GM19467 (cell line): Measurements from ENCODE around the gene PLCXD3.

Experiments
- ATAC-seq: cut with Tn5 transposase; IDR thresholded peaks from one replicate; pipeline ENCODE4 v1.9.1; 2021; ENCODE audit warnings: mild to moderate bottlenecking, moderate library complexity; ENCODE audit not compliant: unreplicated experiment

Gene PLCXD3

DNA sequence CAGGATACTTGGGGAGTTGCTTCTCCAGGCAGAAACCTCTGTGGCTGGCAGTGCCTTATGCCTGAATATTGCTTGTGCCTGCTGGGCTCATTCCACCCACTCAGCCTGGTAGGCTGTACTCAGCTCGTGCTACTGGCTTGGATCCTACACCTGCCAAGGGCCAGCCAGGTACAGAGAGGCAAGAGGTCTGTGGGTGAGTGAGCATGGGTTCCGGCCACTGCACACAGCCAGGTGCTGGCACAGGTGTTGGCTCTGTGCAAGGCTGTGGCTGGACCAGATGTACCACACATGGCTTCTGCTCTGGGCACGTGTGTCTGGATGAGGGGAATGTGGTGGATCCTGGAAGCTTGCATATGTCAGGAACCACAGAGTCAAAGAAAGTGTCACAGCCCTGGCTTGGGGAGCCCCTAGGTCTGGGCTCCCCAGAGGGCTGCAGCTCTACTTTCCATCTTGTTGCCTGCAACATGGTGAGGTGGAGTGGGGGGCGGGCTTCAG lies 220.4 kb downstream of the PLCXD3 start:
- no peak for ATAC-seq

DNA sequence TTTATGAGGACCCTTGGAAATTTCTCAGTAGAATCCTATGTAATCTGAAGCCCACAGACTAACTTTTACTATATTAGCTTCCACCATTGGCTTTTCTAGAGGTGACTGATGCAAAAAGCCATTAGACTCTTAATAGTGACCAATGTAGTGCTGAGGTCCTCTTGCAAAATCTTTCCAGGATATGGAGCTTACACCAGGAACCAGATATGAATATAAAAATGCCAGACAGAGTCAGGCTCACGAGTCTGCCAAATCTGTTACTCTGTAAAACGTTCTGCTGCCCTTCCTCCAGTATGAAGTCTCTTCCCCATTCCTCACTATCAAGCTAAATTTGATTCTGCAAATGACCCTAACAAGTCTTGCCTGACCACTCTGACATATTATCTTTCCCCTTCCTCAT lies 223.7 kb downstream of the PLCXD3 start:
- ATAC-seq, result no peak

DNA sequence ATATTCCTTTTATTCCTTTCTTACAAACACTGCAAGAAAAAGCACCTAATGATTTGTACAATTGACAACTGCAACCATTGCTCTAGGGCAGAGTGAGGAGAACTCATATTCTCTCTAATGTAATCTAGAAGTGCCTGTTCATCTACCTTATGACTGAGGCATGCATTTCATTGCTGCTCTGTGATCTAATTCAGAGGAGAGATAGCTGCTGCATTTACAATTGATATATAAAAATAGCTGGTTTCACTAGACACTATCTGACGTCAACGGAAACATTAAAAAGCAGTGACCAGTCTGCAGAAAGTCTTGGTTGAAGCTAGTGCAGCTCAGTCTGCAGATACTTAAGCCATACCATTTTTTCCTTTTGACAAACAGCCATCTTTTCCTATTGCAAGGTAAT lies 224.2 kb downstream of the PLCXD3 start:
- ATAC-seq, result no peak

DNA sequence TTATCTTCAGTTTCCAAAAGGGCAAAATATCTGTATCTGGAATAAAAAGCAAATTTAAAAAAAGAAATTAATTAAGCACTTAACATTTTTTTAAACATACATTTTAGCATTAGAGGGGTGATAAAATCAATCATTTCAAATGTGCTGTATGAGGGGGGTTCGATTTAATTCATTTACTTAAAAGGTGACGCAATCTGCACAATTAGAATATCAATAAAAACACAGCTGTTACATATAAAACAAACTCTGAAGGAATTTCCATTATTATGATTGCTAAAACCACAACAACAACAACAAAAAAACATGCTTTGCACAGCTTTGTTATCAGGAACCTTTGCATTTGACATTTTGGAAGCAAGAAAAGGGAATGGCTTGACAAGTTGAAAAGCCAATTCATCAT lies 225.5 kb downstream of the PLCXD3 start:
- no peak for ATAC-seq

DNA sequence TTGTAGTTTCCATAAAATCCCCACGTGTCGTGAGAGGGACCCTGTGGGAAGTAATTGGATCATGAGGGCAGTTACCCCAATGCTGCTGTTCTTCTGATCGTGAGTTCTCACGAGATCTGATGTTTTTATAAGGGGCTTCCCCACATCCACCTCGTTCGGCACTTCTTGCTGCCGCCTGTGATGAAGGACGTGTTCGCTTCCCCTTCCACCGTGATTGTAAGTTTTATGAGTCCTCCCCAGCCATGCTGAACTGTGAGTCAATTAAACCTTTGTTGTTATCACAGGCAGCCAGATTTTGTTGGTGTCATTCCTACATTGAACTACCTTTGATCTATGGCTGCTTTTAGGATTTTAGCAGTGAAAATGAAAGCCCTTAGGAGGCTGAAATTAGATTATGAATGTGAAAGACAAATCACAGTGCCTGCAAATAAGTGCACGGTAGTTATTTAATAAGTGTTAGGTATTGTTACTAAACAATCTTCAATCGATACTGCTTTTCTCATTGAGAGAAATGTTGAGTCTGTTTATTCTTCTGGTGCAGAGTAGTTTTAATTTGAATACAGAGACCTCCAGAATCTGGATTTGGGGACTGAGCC lies 229.1 kb downstream of the PLCXD3 start:
- no peak for ATAC-seq

DNA sequence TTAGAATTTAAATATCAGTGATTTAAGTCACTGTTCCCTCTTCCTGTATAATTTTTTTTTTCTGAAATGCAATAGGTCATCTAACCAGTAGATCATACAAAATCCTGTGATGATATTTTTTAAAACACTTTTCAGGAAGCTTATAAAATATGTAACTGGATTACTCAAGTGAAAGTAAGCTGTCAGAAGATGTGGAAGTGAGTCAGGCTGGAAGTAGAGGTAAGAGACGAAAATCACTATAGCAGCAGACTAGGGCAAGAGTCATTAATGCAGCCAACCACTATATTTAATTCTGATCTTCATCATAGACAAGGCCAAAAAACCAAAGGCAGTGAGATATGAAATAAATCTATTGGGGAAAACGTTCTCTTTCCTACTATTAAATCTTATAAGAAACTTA lies 231.4 kb downstream of the PLCXD3 start:
- ATAC-seq, result no peak

DNA sequence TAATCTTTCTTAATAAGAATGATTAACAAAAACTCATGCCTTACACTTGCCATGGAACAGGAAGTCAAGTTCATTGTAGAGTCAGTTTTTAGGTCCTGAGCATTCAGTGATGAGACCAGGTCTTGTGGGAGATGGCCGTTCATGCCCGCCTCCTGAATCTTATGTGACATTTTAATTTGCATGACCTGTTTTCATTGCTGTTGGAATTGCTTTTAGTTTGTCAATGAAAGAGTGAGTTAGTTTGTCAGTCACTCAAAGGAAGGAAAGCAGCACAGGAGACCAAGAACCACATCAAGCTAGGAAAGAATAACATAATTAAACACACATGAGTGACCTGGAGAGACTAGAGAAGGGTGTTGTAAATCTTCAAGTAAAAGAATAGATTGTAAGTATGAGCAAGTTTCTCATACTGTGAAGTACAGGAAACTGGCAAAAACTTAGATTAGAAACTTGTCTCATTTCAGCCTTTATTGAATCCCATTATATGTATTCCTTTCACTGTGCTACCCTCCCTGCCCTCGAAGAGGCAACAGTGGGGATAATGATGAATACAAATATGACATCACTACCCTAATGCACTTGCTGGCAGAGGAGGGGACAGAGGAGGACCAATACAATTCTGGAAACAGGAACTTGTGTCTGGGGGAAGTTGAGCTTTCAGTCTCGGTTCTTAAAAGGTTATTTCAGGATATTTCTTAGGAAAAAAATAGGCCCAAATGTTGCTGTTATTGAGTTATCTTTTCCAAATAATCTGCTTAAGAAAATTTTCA lies 232.7 kb downstream of the PLCXD3 start:
- no peak for ATAC-seq

DNA sequence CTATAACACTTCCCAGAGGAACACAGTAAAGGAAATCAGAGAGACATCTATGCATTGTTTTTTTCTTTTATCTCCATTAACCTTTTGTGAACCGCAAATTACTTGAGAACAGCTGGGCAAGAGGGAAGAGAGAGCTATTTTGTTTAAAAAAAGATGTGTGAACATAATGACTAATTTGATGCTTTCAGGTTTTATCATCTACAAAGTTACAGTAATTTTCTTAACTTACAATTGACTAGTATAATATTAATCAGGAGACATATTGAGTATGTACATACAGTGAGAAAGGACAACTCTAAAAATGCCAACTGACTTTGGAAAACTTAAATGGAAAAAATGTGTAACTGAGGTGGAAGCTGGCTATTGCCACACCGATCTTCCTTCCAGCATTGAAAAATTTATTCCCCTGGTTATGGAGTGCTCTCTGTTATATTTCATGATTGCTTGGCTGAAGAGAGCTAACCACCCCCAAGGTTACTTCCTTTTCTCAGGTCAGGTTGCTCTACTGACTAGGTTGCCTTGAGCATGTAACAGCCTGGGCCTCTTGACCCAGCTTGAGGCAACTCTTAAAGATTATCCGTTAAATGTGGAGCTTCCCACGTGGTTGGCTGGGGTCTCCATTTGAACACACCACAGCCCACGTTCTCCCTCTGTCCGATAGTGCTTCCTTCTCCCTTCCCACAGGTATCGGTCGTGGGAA lies 234.4 kb downstream of the PLCXD3 start:
- peak; percentile 71 for ATAC-seq

DNA sequence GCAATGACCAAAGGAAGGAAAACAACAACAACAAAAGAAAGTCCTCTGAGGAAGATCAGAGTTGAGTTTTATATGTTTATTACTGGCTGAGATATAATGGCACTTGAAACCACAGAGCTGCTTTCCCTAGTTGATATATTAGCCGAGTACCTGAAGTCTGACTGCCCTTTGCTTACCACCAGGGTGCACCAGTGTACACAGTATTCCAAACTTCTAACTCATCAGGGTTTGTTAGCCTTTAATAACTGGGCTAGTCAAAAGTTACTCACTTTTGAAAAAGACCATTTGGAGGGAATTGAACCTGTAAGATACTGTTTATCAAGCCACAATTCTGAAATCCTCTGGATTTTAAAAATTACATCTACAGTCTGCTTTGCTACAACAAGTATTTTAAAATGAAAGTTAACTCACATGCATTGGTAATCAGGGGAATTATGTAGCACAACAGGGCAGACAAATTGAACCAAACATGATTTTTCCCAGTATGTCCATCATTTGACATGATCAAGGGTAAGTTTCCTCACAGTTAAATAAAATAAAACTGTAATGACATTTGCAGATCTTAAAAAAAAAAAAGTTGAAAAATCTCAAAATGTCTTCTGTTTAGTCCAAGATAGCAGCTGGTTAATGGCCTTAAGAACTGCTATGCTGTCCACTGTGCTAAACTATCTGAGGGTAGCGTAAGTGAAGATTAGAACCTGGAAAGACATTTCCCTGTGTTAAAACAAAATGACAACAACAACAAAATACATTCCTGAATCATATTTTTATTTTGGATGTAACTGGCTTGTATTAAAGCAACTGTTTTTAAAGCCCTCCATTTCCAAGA lies 239.8 kb downstream of the PLCXD3 start:
- peak; percentile 80 for ATAC-seq

DNA sequence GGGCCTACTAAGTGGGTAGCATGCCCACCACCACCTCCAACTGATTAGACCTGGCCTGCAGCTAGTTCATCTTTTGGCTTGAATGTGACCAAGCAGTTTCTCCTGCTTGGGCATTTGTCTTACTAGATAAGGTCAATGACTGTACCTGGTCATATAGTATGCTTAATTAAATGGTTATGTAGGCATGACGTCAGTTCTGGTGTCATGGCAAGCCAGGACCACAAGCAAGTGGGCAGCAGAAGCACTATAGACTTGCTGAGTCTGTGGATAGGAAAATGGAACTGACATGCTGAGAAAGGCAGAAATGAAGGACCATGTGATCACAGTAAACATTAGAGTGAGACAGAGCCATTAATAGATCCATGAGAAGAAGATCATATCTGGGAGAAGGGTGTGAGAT lies 241.5 kb downstream of the PLCXD3 start:
- no peak for ATAC-seq

DNA sequence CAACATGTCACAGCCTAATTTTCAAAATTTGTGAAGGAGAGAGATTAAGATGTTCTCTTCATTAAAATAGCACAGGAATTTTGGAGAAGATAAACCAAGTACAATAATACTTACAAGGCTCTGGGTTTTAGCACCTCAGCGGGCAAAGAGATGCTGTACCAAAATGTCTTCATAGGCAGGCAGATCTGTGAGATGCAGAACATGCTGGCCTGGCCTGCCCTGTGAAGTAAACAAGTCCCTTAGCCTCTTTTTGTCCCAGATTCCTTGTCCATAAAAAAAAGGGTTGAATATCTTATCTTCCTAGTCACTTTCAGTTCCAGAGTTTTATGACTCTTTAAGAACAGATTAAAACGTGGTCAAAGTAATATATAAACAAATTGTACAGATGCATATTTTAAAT lies 244.0 kb downstream of the PLCXD3 start:
- ATAC-seq, result no peak

DNA sequence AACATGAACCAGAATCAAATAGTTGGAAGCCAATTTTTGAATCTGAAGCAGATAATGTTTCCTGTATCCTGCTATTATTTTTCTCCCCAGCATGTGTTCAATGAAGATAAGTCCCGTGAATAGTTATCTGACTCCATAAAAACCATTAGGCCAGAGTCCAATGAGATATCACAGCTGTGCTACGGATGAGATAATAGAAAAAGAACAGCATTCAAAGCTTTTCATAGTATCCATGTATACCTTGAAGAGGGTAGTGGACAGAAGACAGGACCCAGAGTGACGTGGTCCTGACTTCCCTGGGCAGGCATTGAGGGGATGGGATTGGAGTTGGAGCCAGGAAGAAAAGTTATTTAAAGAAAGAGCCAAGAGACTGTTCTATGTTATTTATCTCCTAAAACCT lies 246.4 kb downstream of the PLCXD3 start:
- ATAC-seq, result no peak

DNA sequence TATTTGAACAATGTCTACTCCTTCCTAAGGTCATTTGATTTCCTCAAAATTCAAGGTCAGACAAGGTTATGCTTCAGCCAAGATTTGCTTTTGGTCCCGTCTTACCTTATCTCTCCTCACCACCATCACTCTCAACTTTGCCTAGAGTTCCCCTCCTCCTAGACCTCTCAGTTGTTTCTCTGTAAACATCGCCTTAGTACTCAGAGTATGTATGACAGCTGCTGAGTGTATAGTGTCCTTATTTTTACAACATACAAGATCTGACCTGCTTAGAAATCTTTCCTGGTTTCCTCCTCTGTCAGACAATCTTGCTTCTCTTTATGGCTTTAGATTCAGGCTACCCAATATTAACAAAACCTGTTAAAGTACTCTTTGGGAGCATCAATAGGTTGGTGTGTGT lies 247.1 kb downstream of the PLCXD3 start:
- no peak for ATAC-seq
